A172 (cell line): ENCODE data around the gene DEPP1. TPM values are rescaled to one million over a fixed set of nuclear protein-coding genes. Genes with fewer than 3 reads are reported as not detected.

ENCODE experiments used
- DNase-seq: peaks from one replicate; pipeline ENCODE4 v3.0.0-alpha.2; 2015; ENCODE audit warnings: low spot score
- total RNA-seq: library from RNA; depleted of rRNA; stranded (reverse); fragments of >200 nt; shearing (Covaris generic); gene quantifications from 2 replicates; pipeline ENCODE4 v1.2.3, GENCODE V29; 2014

The DEPP1 gene
- total RNA-seq, 1 experiment from 2014 or later = 2.2 TPM

DNA sequence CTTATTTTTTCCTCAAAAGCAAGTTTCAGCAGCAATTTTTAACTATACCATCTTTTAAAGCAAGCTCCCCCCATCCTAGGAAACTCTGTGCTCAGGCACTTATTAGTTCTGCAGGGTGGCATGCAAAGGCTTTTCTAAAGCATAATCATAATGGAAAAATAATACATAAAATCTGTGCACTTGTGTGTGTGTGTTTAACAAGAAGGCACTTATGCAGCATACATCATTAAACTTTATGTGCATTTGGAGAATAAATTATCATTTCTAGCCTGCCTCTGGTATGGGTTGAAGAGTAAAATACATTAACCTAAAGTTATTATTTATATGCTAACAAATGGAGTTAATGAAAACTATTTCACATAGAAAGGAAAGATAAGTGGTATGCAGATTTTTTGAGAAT is 24.6 kb downstream of the DEPP1 start:
- no peak for DNase-seq

DNA sequence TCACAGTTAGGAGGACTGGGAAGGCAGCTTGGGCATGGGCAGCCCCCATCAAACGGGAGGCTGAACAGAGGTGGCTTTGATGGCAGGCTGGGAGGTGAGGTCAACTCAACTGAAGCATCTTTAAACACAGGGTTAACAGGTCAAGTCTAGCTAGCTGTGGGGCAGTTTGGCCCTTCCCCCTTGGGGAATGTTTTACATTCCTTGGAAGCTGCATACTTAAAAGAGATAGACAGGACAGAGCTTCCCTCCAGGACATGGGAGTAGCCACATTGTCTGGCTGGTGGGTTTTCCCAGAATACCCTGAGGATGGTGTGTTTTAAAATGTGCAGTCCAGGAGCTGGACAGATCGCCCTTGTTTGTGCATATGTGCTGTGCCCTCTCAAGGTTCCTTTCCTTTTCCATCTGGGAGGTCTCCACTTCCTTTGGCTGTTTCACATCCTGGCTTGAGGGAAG is 25.8 kb downstream of the DEPP1 start:
- DNase-seq = no peak

DNA sequence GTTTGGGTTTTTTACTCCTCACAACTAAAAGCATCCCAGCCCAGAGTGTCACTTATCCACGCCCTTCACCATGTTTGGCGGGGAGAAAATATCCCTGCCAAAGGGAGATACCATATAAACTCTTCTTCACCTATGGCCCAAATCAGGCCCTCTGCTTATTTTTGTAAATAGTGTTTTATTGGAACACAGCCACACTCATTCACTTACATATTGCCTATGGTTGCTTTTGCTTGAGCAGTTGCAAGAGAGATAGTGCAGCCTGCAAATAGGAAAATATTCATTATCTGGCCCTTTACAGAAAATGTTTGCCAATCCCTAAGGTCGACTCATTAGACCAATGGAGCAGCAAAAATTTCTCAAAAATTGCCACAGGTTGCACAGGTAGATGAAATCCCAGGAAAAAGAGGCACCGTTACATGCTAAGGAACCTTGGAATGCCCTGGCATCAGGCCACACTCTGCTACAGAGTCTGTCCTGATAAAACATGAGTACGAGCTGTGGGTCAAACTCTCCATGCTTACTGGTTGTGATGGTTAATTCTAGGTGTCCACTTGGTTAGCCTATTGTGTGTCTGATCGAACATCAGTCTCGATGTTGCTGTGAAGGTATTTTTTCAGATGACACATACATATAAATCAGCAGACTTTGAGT is 26.9 kb downstream of the DEPP1 start:
- DNase-seq = no peak

DNA sequence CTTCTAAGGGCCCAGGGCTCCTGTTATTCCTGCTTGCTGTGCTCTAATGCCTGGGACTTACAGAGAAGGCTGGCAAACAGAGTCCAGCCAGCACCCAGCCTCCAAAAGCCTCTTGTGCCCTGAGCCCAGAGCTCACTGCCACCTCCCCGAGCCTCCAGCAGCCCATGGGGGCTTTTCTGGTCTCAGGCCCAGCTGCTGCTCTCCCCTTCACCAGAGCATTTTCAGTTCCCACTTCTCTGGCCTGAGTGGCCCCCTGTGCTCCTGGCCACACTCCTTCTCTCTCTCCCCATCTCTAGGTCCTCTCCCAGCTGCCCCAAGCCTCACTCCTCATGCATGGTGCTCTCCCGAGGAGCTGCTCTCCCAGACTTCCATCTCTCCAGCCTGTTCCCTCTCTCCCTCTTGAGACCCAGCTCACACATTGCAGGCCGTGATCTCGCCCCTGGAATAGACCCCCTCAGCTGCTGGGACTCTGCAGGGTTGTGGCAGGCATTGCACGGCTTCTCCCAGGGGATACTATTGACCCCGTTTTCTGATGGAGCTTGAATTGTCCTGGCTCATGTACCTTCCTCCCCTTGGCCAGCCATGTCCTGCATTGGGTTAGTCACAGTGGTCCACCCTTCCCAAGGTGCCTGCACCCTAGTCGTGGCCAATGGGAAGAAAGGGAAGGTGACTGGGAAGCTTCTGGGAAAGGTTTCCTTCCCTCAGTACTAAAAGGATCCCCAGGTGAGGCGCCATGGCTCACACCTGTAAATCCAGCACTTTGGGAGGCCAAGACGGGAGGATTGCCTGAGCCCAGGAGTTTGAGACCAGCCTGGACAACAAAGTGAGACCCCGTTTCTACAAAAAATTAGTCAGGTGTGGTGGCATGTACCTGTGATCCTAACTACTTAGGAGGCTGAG is 28.0 kb downstream of the DEPP1 start:
- no peak for DNase-seq

DNA sequence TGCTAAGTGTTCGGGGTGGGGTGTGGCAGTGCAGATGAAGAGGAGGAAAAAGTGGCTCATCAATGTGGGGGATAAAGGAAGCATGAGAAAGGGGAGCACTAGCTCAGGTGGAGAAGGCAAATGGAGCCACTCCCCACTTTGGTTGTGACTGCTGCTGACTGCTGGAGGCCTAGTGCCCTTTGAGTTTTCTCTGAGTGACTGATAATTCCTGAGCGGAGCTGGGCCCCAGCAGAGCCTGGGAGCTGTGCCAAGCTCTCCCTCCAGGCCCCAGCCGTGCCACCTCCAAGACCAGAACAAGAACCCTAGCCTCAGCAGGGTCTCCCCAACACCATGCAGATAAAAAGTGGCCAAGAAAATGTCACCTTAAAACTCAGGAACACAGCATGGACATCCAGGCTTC is 28.7 kb downstream of the DEPP1 start:
- no peak for DNase-seq

DNA sequence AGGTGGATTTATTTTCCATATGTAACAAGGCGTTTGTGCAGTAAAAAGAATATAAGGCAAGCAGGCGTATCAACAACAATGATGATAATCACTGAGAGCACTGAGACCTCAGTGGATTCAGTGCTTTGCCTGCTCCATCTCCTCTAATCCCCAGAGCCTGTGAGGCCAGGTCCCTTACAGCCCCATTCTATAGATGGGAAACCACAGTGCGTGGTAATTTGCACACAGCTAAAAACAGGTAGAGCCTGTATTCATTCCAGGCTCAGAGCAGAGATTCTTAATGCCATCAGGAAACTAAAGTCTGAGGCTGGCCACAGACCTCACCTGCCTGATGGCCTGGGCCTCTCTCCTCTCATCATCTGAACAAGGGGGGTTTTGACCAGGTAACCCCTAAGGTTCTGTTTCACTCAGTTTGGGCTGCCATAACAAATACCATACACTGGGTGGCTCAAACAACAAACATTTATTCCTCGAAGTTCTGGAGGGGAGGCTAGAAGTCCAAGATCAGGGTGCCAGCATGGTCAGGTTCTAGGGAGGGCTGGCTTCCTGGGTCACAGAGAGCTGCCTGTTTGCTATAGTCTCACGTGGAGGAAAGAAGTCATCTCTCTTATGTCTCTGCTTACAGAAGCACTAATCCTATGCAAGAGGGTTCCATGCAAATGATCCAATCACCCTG is 29.3 kb downstream of the DEPP1 start:
- no peak for DNase-seq

DNA sequence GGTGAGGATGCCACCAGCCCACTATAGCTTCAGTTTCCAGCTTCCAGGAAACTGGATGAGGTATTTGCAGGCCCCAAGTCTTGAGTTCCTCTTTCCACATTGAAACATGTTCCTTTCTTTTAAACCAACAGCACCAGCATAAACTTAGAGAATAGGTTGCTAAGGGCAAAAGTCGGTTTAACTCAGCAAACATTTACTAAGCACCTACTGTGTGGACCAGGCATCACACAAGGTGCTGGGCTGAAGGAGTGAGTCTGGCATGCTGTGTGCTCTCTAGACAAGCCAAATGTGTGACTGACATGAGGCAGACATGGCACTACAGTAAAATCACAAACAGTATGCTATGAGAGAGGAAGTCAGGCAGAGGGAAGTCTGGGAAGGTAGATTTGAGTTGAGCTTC is 30.0 kb downstream of the DEPP1 start:
- DNase-seq = no peak

DNA sequence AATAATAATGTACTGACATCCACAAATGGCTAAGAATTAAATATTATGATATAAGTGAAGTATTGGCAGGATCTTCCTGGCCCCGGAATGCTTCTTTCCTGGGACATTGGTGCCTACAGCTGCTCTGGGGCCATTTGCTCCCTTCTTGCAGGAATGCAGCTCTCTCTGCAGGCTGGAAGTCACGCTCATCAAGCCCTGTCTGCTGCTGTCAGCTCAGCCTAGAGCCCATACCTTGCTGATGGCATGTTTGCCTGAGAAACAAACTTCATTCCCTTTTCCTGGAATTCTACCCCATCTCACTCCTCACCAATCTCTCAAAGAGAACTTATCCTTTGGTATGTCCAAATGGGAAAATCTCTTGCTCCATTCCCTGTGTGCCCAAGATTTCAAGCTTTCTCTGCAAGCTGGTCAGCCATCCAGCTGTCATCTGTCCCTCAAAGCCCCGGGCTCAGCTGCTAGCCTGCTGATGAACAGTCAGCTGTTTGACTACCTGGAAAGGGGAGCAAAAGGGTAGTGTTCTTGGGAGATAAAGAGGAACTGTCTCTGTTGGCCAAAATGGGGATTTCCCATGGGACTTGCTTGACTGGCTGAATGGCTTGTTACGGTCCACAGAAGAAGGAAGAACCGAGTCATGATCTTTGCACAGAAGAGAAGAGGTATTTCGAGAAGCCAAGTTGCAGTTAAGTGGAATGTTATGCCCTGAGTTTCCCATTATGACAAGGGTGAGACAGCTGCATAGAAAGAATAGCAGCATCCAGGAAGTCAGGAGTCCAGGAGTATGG is 31.0 kb downstream of the DEPP1 start:
- no peak for DNase-seq

DNA sequence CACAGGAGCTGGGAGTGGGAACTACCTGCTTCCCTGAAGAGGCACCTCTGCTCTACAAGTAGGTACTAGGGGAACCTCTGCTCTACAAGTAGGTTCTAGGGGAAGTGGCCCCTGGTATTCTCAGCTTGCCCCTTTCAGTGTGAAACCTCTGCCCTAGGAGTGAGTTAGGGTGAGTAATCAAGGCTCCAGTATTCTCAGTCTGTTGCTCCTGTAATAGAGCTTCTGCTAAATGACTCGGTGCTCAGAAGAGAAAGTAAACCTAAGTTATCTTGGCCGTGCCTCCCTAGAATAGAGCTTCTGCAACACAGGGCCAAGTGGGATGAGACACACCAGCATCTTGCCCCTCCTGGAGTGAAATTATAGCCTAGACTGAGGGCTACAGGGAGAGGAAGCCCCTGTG is 32.4 kb downstream of the DEPP1 start:
- DNase-seq = no peak

DNA sequence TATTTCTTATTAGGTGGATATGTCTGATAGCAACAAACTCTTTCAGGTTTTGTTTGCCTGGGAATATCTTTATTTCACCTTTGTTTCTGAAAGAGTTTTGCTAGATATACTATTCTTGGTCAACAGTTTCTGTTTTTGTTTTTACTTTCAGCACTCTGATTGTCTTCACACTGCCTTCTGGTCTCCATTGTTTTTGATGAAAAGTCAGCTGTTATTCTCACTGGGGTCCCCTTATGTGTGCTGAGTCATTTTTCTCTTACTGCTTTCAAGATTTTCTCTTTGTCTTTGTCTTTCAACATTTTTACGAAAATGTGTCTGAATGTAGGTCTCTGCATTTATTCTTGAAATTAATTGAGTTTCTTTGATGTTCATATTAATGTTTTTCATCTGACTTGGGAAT is 34.3 kb downstream of the DEPP1 start:
- DNase-seq = no peak

DNA sequence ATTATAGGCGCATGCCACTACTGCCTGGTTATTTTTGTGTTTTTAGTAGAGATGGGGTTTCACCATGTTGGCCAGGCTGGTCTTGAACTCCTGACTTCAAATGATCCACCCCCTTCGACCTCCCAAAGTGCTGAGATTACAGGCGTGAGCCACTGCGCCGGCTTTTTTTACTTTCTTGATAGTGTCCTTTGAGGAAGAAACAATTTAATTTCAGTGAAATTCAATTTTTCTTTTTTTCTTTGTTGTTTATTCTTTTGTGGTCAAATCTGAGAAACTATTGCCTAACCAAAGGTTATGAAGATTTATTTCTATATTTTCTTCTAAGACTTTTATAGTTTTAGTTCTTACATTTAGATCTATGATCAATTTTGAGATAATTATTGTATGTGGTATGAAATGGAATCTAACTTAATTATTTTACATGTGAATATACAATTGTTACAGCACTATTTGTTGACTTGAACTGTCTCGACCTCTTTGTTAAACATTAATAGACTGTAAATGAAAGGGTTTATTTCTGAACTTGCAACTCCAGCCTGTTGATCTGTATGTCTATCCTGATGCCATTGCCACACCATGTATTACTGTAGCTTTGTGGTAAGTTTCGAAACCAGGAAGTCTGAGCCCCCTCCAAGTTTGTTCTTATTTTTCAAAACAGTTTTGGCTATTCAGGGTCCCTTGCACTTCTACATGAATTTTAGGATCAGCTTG is 38.8 kb downstream of the DEPP1 start:
- DNase-seq = no peak

DNA sequence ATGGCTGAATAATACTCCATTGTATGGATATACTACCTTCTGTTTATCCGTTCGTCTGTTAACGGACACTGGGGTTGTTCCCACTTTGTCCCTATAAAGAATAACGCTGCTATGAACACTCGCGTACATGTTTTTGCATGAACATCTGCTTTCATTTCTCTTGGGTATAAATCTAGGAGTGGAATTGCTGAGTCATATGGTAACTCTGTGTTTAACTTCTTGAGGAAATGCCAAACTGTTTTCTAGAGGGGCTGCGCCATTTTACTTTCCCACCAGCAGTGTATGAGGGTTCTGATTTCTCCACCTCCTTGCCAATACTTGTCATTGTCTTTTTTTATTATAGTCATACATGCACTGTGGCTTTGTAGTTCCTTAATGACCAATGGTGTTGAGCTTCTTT is 39.7 kb downstream of the DEPP1 start:
- no peak for DNase-seq

DNA sequence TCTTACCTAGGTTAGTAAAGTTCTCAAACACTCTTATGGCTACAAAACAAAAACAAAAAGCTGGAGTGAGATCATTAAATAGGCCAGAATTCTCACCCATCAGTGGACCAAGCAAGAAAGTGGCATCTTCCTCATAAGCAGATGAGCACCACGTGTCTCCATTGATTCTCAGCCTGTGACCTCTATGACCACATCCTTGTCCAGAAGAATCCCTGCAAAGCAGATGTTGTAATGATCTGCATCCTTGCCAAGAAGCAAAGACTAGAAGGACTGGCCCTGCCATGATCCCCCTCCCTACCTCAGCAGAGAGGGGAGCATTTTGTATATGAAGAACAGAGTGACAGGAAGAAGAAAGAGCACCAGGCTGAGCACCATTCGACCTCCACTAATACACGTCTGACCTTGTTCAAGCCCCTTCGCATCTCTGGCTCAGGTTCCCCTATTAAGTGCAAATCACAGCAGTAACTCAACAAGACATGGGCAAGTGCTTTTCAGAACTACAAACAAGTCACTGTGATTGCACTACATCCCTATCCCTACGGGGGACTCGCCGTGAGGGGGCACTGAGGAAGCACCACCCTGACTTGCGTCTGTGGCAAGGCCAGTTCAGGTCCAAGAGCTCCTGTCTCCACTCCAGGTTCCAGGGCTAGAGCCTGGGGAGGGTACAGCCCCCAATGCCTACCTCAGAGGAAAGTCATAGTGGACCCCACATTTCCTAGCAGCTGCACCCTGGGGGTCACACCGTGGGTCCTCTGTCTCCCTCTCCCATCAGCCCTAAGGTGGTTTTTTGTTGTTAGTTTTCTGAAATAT is 41.2 kb downstream of the DEPP1 start:
- no peak for DNase-seq

DNA sequence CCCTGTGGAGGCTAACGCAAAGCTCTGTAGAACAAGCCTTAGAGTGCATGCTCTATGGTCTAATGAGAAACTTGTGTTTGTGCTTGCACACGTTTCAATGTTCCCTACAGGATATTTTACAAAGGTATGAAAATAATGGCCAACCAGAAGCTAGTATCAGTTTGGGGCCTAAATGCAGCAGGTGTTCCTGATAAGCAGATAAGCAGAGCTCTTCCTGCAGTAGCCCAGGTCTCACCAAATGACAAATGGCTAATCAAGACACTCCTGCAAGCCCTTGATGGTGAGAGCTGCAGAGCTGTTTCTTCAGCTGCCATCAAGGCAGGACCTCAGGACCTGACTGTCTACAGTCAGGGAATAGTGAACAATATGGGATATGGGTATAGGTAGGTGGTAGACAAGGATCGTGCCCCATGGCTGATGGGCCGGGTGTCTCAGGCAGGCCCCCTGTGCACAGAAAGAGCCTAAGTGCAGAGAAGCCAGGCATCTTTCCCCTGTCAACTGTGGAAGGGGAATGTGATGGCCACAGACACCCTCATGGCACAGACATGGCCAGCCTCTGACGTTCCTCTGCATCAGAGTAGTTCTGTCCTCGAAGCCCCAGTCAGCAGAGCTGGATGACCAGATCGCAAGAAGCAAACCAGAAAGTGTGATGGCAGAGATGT is 42.2 kb downstream of the DEPP1 start:
- no peak for DNase-seq

DNA sequence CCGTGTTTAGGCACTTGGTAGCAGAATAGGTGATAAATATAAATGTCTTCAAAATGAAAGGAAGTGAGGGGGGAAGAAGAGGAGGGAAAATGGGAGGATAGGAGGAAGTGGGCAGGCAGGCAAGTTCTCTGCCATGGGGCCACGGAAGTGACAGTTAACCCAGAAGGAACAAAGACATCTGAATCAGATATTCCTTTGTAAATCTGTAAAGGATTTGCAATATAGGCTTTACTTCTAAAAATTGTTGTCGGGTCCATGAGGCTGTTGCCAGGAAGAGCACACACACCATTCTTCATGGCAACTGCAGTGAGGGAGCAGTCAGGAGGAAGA is 42.7 kb downstream of the DEPP1 start:
- DNase-seq = no peak

DNA sequence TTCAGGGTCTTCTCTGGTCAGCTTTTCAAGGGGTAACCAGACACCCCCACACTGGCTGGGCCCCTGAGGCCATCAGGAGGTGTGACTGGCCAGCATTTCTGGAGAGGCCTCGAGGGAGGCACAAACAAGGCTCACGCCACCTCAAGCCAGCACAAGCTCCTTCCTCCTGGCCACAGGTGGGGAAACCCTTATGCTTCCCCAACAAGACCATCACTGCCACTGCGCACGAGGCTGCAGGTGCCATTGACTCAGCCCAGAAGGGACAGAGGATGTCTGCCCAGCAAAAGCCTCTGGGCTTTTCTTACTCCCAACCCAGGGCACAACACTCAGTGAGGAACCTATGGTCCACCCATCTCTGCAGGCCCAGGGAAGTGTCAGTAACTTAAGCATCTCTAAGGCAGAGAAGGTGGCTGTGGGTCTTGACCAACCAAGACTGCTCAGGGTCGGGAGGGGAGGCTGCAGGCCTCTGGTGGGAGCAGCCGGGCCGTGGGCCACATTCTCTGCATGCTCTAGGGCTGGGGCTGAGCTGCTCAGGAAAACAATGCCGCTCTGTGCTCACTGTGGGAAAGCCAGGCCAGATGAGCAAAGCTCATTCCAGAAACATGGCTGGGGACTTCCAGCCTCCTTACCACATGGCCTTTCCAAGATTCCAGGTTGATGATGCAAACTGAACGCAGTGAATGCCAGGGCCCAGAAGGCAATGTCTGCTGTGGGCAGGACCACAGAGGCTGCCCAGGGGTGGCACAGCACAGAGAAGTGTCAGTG is 43.2 kb downstream of the DEPP1 start:
- DNase-seq = peak; percentile 87

DNA sequence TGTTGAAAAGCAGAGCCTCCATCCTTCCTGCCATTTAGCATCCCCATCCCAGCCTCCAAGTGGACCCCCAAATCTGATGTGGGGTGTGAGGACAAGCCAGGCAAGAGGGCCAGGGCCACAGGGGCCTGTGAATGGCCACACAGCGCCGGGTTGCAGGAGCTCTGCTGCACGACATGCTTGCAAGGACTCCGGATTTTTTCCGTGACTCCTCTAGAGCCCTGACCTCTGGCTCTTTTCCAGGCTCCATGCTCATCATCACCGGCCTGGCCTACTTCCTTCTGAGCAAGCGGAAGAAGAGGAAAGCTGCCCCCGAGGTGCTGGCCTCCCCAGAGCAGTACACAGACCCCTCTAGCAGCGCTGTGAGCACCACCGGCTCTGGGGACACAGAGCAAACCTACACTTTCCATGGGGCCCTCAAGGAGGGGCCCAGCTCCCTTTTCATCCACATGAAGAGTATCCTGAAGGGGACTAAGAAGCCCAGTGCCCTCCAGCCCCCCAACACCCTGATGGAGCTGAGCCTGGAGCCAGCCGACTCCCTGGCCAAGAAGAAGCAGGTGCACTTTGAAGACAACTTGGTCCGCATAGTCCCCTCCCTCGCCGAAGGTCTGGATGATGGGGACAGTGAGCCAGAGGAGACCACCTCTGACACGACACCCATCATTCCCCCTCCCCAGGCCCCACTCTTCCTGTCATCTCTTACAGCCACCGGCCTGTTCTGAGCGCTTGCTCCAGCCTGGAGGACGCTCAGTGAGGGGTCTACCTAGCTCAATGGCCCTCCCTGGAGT is 44.0 kb downstream of the DEPP1 start:
- DNase-seq = no peak
